GM23248 (cell line): Measurements from ENCODE around the gene MSX1. TPM values are rescaled to one million over a fixed set of nuclear protein-coding genes. Genes with fewer than 3 reads are reported as not detected.

Experiments
- DNase-seq: peaks from one replicate; pipeline ENCODE4 v3.0.0-alpha.2; 2015
- H2AFZ ChIP-seq: fragments of 200-600 bp; sonication (generic); 2 replicates; pipeline ENCODE4 v1.6.1; 2016; ENCODE audit warnings: antibody characterized with exemption
- H3F3A ChIP-seq: fragments of 200-600 bp; sonication (generic); 2 replicates; pipeline ENCODE4 v1.6.1; 2016; ENCODE audit warnings: mild to moderate bottlenecking, antibody characterized with exemption, mixed run types; ENCODE audit not compliant: insufficient read depth
- H3K27ac ChIP-seq: fragments of 200-600 bp; sonication (generic); 2 replicates; pipeline ENCODE4 v1.5.1; 2016; ENCODE audit warnings: mild to moderate bottlenecking
- H3K27me3 ChIP-seq: fragments of 200-600 bp; sonication (generic); replicated peaks from 2 replicates; pipeline ENCODE4 v1.6.1; 2016; ENCODE audit warnings: mild to moderate bottlenecking; ENCODE audit not compliant: insufficient read depth
- H3K36me3 ChIP-seq: fragments of 200-600 bp; sonication (generic); 2 replicates; pipeline ENCODE4 v1.6.1; 2016; ENCODE audit warnings: low read depth, mild to moderate bottlenecking
- H3K4me1 ChIP-seq: fragments of 200-600 bp; sonication (generic); 2 replicates; pipeline ENCODE4 v1.6.1; 2016; ENCODE audit warnings: mild to moderate bottlenecking; ENCODE audit not compliant: insufficient read depth
- H3K4me2 ChIP-seq: fragments of 200-600 bp; sonication (generic); one replicate; pipeline ENCODE4 v1.6.1; 2016; ENCODE audit warnings: mild to moderate bottlenecking; ENCODE audit not compliant: unreplicated experiment
- H3K4me3 ChIP-seq: fragments of 200-600 bp; sonication (generic); 2 replicates; pipeline ENCODE4 v1.5.1; 2016; ENCODE audit warnings: mild to moderate bottlenecking
- H3K79me2 ChIP-seq: fragments of 200-600 bp; sonication (generic); 2 replicates; pipeline ENCODE4 v1.6.1; 2016; ENCODE audit warnings: mild to moderate bottlenecking; ENCODE audit not compliant: insufficient read depth
- H3K9ac ChIP-seq: fragments of 200-600 bp; sonication (generic); 2 replicates; pipeline ENCODE4 v1.6.1; 2016; ENCODE audit warnings: mild to moderate bottlenecking
- H3K9me2 ChIP-seq: fragments of 200-600 bp; sonication (generic); 2 replicates; pipeline ENCODE4 v1.6.1; 2016; ENCODE audit warnings: mixed run types, mild to moderate bottlenecking, moderate library complexity; ENCODE audit not compliant: insufficient read depth
- H3K9me3 ChIP-seq: fragments of 200-600 bp; sonication (generic); one replicate; pipeline ENCODE4 v1.6.1; 2017; ENCODE audit warnings: low read depth
- H4K20me1 ChIP-seq: fragments of 200-600 bp; sonication (generic); 2 replicates; pipeline ENCODE4 v1.6.0; 2016; ENCODE audit not compliant: insufficient read depth
- EZH2 ChIP-seq: fragments of 200-600 bp; sonication (generic); IDR thresholded peaks from 2 replicates; pipeline ENCODE4 v1.6.1; 2018; ENCODE audit warnings: antibody characterized with exemption, mild to moderate bottlenecking; ENCODE audit not compliant: insufficient read depth, poor library complexity, severe bottlenecking
- EZH2phosphoT487 ChIP-seq: fragments of 200-600 bp; sonication (generic); IDR thresholded peaks from 2 replicates; pipeline ENCODE4 v1.6.1; 2018; ENCODE audit warnings: antibody characterized with exemption, moderate library complexity, mild to moderate bottlenecking, low read depth; ENCODE audit not compliant: insufficient read depth
- WGBS, 2 experiments: methylation state at CpG; one replicate each; pipeline ENCODE4 v1.1.6; 2015 to 2017; ENCODE audit warnings: low lambda C conversion rate in 2 of 2, low coverage in 1 of 2; ENCODE audit errors: missing lambda C conversion rate in 2 of 2; 5-methylcytosine and 5-hydroxymethylcytosine counted together
- in situ Hi-C: fragments of 300-500 bp; cut with MboI; formaldehyde crosslinking; loops from 2 replicates; pipeline ENCODE4 v1.15.0; 2020
- polyA plus RNA-seq: library from polyadenylated mRNA; unstranded; fragments of >200 nt; fragmentation: Nextera tagmentation; extraction: Ambion mirVana; gene quantifications from 2 replicates; pipeline ENCODE4 v1.2.1, GENCODE V29; 2016
- total RNA-seq: library from RNA; depleted of rRNA; stranded (reverse); fragments of >200 nt; shearing (Covaris generic); gene quantifications from 2 replicates; pipeline ENCODE4 v1.2.3, GENCODE V29; 2014

Gene MSX1
- total and polyA plus RNA-seq, 2 experiments from 2014 or later: 17.2 to 32.1 TPM

- no peak overlapping the region for H3K4me2 ChIP-seq
- peaks cover 13% of the 10 kb centered on the region for H3K4me1 ChIP-seq
- in situ Hi-C loops: no loop called here
- H3F3A ChIP-seq: peaks cover 11% of the 10 kb centered on the region; the same call in 1 of the 2 replicates
- no peaks in the 10 kb centered on the region for H3K27me3 ChIP-seq
- TF ChIP-seq EZH2: no peak
- no peak for TF ChIP-seq EZH2phosphoT487
- H4K20me1 ChIP-seq: no peaks in the 10 kb centered on the region
- H3K36me3 ChIP-seq: no peaks in the 10 kb centered on the region
- H3K27ac ChIP-seq: no peak overlapping the region
- no peak overlapping the region for H3K4me3 ChIP-seq
- peaks cover under 1% of the 10 kb centered on the region for H3K79me2 ChIP-seq
- 94% methylated on average over 30 to 31 of the region's 31 CpGs for WGBS, 2 experiments
- H3K9me2 ChIP-seq: no peaks in the 10 kb centered on the region
- DNase-seq: no peak
- no peak overlapping the region for H3K9ac ChIP-seq
- no peak overlapping the region for H2AFZ ChIP-seq
- no peaks in the 10 kb centered on the region for H3K9me3 ChIP-seq
Observed at GRCh38 chr4:4854649-4855295, 4.7 kb upstream of the MSX1 start.

- Histone ChIP-seq H4K20me1 (no peaks in the 10 kb centered on the region), H3K9me3 (no peaks in the 10 kb centered on the region), H3K9ac (no peak overlapping the region), H2AFZ (peak overlapping the region; percentile 98), H3K27ac (no peak overlapping the region), H3K36me3 (no peaks in the 10 kb centered on the region), H3K79me2 (peaks cover 8% of the 10 kb centered on the region), H3K4me2 (no peak overlapping the region), H3F3A (peaks cover 11% of the 10 kb centered on the region; the same call in 1 of the 2 replicates), H3K4me1 (peaks cover 13% of the 10 kb centered on the region), H3K4me3 (no peak overlapping the region), H3K27me3 (no peaks in the 10 kb centered on the region), H3K9me2 (no peaks in the 10 kb centered on the region)
- no peak for TF ChIP-seq EZH2
- no peak for TF ChIP-seq EZH2phosphoT487
- no peak for DNase-seq
- WGBS, 2 experiments: 89 to 90% methylated on average over 29 to 33 of the region's 33 CpGs
- in situ Hi-C loops: no loop called here
Observed at GRCh38 chr4:4855301-4856070, 4.0 kb upstream of the MSX1 start.

- no peaks in the 10 kb centered on the region for H3K27me3 ChIP-seq
Observed at GRCh38 chr4:4856071-4857000, 3.1 kb upstream of the MSX1 start.

More at GRCh38 chr4:4856071-4857000, 3.1 kb upstream of the MSX1 start:
- DNase-seq: peak; percentile 55
- Histone ChIP-seq H3K9me2 (no peaks in the 10 kb centered on the region), H3K27ac (no peak overlapping the region), H2AFZ (peak overlapping the region; percentile 98), H3K4me1 (peaks cover 13% of the 10 kb centered on the region), H4K20me1 (no peaks in the 10 kb centered on the region), H3K4me2 (peak overlapping the region; percentile 87), H3F3A (peaks cover 11% of the 10 kb centered on the region; the same call in 1 of the 2 replicates), H3K79me2 (peaks cover 16% of the 10 kb centered on the region), H3K9me3 (no peaks in the 10 kb centered on the region), H3K4me3 (peak overlapping the region; percentile 71), H3K36me3 (no peaks in the 10 kb centered on the region), H3K9ac (peak overlapping the region; percentile 80)
- 9 to 20% methylated on average over 54 to 61 of the region's 61 CpGs for WGBS, 2 experiments
- TF ChIP-seq EZH2 (no peak), EZH2phosphoT487 (no peak)
- in situ Hi-C loops: no loop called here
